Measurements from ENCODE around the gene PTGES. TPM values are rescaled to one million over a fixed set of nuclear protein-coding genes. Genes with fewer than 3 reads are reported as not detected.

PTGES gene
- total RNA-seq, 3 donors from 2014 or later: not detected

Other genes with a start within 250 kb of the PTGES start
- gene C9orf50, start 131.9 kb downstream of the PTGES start, total RNA-seq: not detected
- 100 to 1,000 TPM in 1 of 3 donors, 10 to 100 TPM in 2; 93.4 to 111 (median 96.6) TPM for gene NTMT1, start 126.9 kb downstream of the PTGES start, total RNA-seq
- 10 to 100 TPM; 32.1 to 35.3 (median 35.1) TPM for gene ASB6, start 110.9 kb downstream of the PTGES start, total RNA-seq
- 1 to 10 TPM in 1 of 3 donors, under 1 TPM in 2; 0.50 to 1.3 (median 0.57) TPM for gene PRRX2, start 87.4 kb downstream of the PTGES start, total RNA-seq
- 10 to 100 TPM; 22.8 to 28.1 (median 27.5) TPM for gene TOR1B, start 50.1 kb upstream of the PTGES start, total RNA-seq
- 10 to 100 TPM; 42.4 to 49.3 (median 45.2) TPM for gene TOR1A, start 71.1 kb upstream of the PTGES start, total RNA-seq
- 10 to 100 TPM; 74.8 to 92.6 (median 76.2) TPM for gene C9orf78, start 82.2 kb upstream of the PTGES start, total RNA-seq
- 10 to 100 TPM; 39.1 to 48.4 (median 47.0) TPM for gene USP20, start 82.4 kb upstream of the PTGES start, total RNA-seq

Measured in activated T-cell treated with anti-CD3 and anti-CD28 coated beads, Interleukin-2, amount 50 U/mL, for 4 hours (primary cell).